ENCODE data around the gene PLXNA2. TPM values are rescaled to one million over a fixed set of nuclear protein-coding genes. Genes with fewer than 3 reads are reported as not detected.

PLXNA2 gene
- total and polyA plus RNA-seq, 5 donors from 2014 or later: 0.02 to 0.62 (median 0.16) TPM; not detected in 2

- no peaks in the 10 kb centered on the region for H3K9me3 ChIP-seq (ENCODE audit: control insufficient read depth in 2 of 2, low read length in 2 of 2)
- Mint-ChIP-seq H3K4me1 (no peaks in the 10 kb centered on the region), H3K36me3 (no peaks in the 10 kb centered on the region), H3K27me3 (peaks cover 2% of the 10 kb centered on the region), H3K9me3 (no peaks in the 10 kb centered on the region), H3K27ac (no peak overlapping the region), H3K4me3 (no peak overlapping the region)
- no peak for DNase-seq
- H3K27me3 ChIP-seq (ENCODE audit: control insufficient read depth, insufficient read depth, low read length): no peaks in the 10 kb centered on the region
- H3K36me3 ChIP-seq (ENCODE audit: control insufficient read depth, insufficient read depth, low read length): no peaks in the 10 kb centered on the region
- H3K4me3 ChIP-seq (ENCODE audit: low read depth, low read length): no peak overlapping the region
- ATAC-seq (ENCODE audit: low read depth in 2 of 2): no peak
- H3K27ac ChIP-seq (ENCODE audit: insufficient read depth, low read length, poor library complexity, severe bottlenecking): no peak overlapping the region
- no peaks in the 10 kb centered on the region for H3K4me1 ChIP-seq (ENCODE audit: control insufficient read depth, insufficient read depth, low read length, poor library complexity, severe bottlenecking)
Observed at GRCh38 chr1:208203127-208203847, 40.9 kb downstream of the PLXNA2 start.

GRCh38 chr1:208202333-208202995, 41.7 kb downstream of the PLXNA2 start:
- ATAC-seq (ENCODE audit: low read depth in 2 of 2) (no peak), DNase-seq (no peak)
- H3K4me3 ChIP-seq (ENCODE audit: low read depth, low read length): no peak overlapping the region
- no peaks in the 10 kb centered on the region for H3K9me3 ChIP-seq (ENCODE audit: control insufficient read depth in 2 of 2, low read length in 2 of 2)
- H3K9me3 Mint-ChIP-seq: no peaks in the 10 kb centered on the region
- H3K36me3 Mint-ChIP-seq: no peaks in the 10 kb centered on the region
- no peak overlapping the region for H3K27ac Mint-ChIP-seq
- no peak overlapping the region for H3K4me3 Mint-ChIP-seq
- H3K4me1 Mint-ChIP-seq: no peaks in the 10 kb centered on the region
- no peaks in the 10 kb centered on the region for H3K4me1 ChIP-seq (ENCODE audit: control insufficient read depth, insufficient read depth, low read length, poor library complexity, severe bottlenecking)
- no peaks in the 10 kb centered on the region for H3K27me3 ChIP-seq (ENCODE audit: control insufficient read depth, insufficient read depth, low read length)
- no peaks in the 10 kb centered on the region for H3K36me3 ChIP-seq (ENCODE audit: control insufficient read depth, insufficient read depth, low read length)
- no peaks in the 10 kb centered on the region for H3K27me3 Mint-ChIP-seq
- no peak overlapping the region for H3K27ac ChIP-seq (ENCODE audit: insufficient read depth, low read length, poor library complexity, severe bottlenecking)

- Mint-ChIP-seq H3K4me1 (no peaks in the 10 kb centered on the region), H3K27me3 (no peaks in the 10 kb centered on the region), H3K27ac (no peak overlapping the region), H3K36me3 (no peaks in the 10 kb centered on the region), H3K4me3 (no peak overlapping the region), H3K9me3 (no peaks in the 10 kb centered on the region)
- H3K27ac ChIP-seq (ENCODE audit: insufficient read depth, low read length, poor library complexity, severe bottlenecking): no peak overlapping the region
- H3K27me3 ChIP-seq (ENCODE audit: control insufficient read depth, insufficient read depth, low read length): no peaks in the 10 kb centered on the region
- ATAC-seq (ENCODE audit: low read depth in 2 of 2) (no peak), DNase-seq (no peak)
- H3K36me3 ChIP-seq (ENCODE audit: control insufficient read depth, insufficient read depth, low read length): no peaks in the 10 kb centered on the region
- H3K4me3 ChIP-seq (ENCODE audit: low read depth, low read length): no peak overlapping the region
- no peaks in the 10 kb centered on the region for H3K4me1 ChIP-seq (ENCODE audit: control insufficient read depth, insufficient read depth, low read length, poor library complexity, severe bottlenecking)
- H3K9me3 ChIP-seq (ENCODE audit: control insufficient read depth in 2 of 2, low read length in 2 of 2): no peaks in the 10 kb centered on the region
Observed at GRCh38 chr1:208201229-208201628, 43.0 kb downstream of the PLXNA2 start.

- ATAC-seq (ENCODE audit: low read depth in 2 of 2): no peak
- no peaks in the 10 kb centered on the region for H3K36me3 Mint-ChIP-seq
- H3K27ac Mint-ChIP-seq: no peak overlapping the region
- H3K27me3 Mint-ChIP-seq: no peaks in the 10 kb centered on the region
- H3K4me1 Mint-ChIP-seq: no peaks in the 10 kb centered on the region
- Histone ChIP-seq H3K27me3 (ENCODE audit: control insufficient read depth, insufficient read depth, low read length) (no peaks in the 10 kb centered on the region), H3K27ac (ENCODE audit: insufficient read depth, low read length, poor library complexity, severe bottlenecking) (no peak overlapping the region), H3K9me3 (ENCODE audit: control insufficient read depth in 2 of 2, low read length in 2 of 2) (no peaks in the 10 kb centered on the region), H3K4me3 (ENCODE audit: low read depth, low read length) (no peak overlapping the region), H3K4me1 (ENCODE audit: control insufficient read depth, insufficient read depth, low read length, poor library complexity, severe bottlenecking) (no peaks in the 10 kb centered on the region), H3K36me3 (ENCODE audit: control insufficient read depth, insufficient read depth, low read length) (no peaks in the 10 kb centered on the region)
- H3K9me3 Mint-ChIP-seq: no peaks in the 10 kb centered on the region
- no peak overlapping the region for H3K4me3 Mint-ChIP-seq
- DNase-seq: no peak
Observed at GRCh38 chr1:208200116-208200515, 44.1 kb downstream of the PLXNA2 start.

- ATAC-seq (ENCODE audit: low read depth in 2 of 2) (no peak), DNase-seq (no peak)
- no peaks in the 10 kb centered on the region for H3K9me3 Mint-ChIP-seq
- Histone ChIP-seq H3K36me3 (ENCODE audit: control insufficient read depth, insufficient read depth, low read length) (no peaks in the 10 kb centered on the region), H3K27ac (ENCODE audit: insufficient read depth, low read length, poor library complexity, severe bottlenecking) (no peak overlapping the region), H3K9me3 (ENCODE audit: control insufficient read depth in 2 of 2, low read length in 2 of 2) (no peaks in the 10 kb centered on the region), H3K27me3 (ENCODE audit: control insufficient read depth, insufficient read depth, low read length) (no peaks in the 10 kb centered on the region), H3K4me3 (ENCODE audit: low read depth, low read length) (no peak overlapping the region), H3K4me1 (ENCODE audit: control insufficient read depth, insufficient read depth, low read length, poor library complexity, severe bottlenecking) (no peaks in the 10 kb centered on the region)
- no peak overlapping the region for H3K4me3 Mint-ChIP-seq
- no peaks in the 10 kb centered on the region for H3K4me1 Mint-ChIP-seq
- H3K36me3 Mint-ChIP-seq: no peaks in the 10 kb centered on the region
- H3K27me3 Mint-ChIP-seq: no peaks in the 10 kb centered on the region
- no peak overlapping the region for H3K27ac Mint-ChIP-seq
Observed at GRCh38 chr1:208198236-208198635, 45.9 kb downstream of the PLXNA2 start.

- no peaks in the 10 kb centered on the region for H3K9me3 Mint-ChIP-seq
- Histone ChIP-seq H3K4me1 (ENCODE audit: control insufficient read depth, insufficient read depth, low read length, poor library complexity, severe bottlenecking) (no peaks in the 10 kb centered on the region), H3K4me3 (ENCODE audit: low read depth, low read length) (no peak overlapping the region), H3K9me3 (ENCODE audit: control insufficient read depth in 2 of 2, low read length in 2 of 2) (no peaks in the 10 kb centered on the region), H3K36me3 (ENCODE audit: control insufficient read depth, insufficient read depth, low read length) (no peaks in the 10 kb centered on the region), H3K27me3 (ENCODE audit: control insufficient read depth, insufficient read depth, low read length) (no peaks in the 10 kb centered on the region), H3K27ac (ENCODE audit: insufficient read depth, low read length, poor library complexity, severe bottlenecking) (no peak overlapping the region)
- no peak for ATAC-seq (ENCODE audit: low read depth in 2 of 2)
- no peaks in the 10 kb centered on the region for H3K27me3 Mint-ChIP-seq
- H3K27ac Mint-ChIP-seq: no peak overlapping the region
- H3K4me1 Mint-ChIP-seq: no peaks in the 10 kb centered on the region
- no peak for DNase-seq
- no peak overlapping the region for H3K4me3 Mint-ChIP-seq
- H3K36me3 Mint-ChIP-seq: no peaks in the 10 kb centered on the region
Observed at GRCh38 chr1:208194944-208195343, 49.2 kb downstream of the PLXNA2 start.

- H3K36me3 ChIP-seq (ENCODE audit: control insufficient read depth, insufficient read depth, low read length): no peaks in the 10 kb centered on the region
- no peaks in the 10 kb centered on the region for H3K4me1 ChIP-seq (ENCODE audit: control insufficient read depth, insufficient read depth, low read length, poor library complexity, severe bottlenecking)
- H3K9me3 Mint-ChIP-seq: no peaks in the 10 kb centered on the region
- H3K4me3 ChIP-seq (ENCODE audit: low read depth, low read length): no peak overlapping the region
- H3K4me3 Mint-ChIP-seq: no peak overlapping the region
- no peak overlapping the region for H3K27ac Mint-ChIP-seq
- H3K27ac ChIP-seq (ENCODE audit: insufficient read depth, low read length, poor library complexity, severe bottlenecking): no peak overlapping the region
- H3K36me3 Mint-ChIP-seq: no peaks in the 10 kb centered on the region
- no peaks in the 10 kb centered on the region for H3K27me3 Mint-ChIP-seq
- no peaks in the 10 kb centered on the region for H3K9me3 ChIP-seq (ENCODE audit: control insufficient read depth in 2 of 2, low read length in 2 of 2)
- peaks cover 0 to 6% (median 0%) of the 10 kb centered on the region in 4 donors for H3K4me1 Mint-ChIP-seq
- H3K27me3 ChIP-seq (ENCODE audit: control insufficient read depth, insufficient read depth, low read length): no peaks in the 10 kb centered on the region
- DNase-seq: no peak
- no peak for ATAC-seq (ENCODE audit: low read depth in 2 of 2)
Observed at GRCh38 chr1:208192995-208193394, 51.2 kb downstream of the PLXNA2 start.

GRCh38 chr1:208190784-208191183, 53.4 kb downstream of the PLXNA2 start:
- ATAC-seq (ENCODE audit: low read depth in 2 of 2): no peak
- Histone ChIP-seq H3K27ac (ENCODE audit: insufficient read depth, low read length, poor library complexity, severe bottlenecking) (no peak overlapping the region), H3K4me1 (ENCODE audit: control insufficient read depth, insufficient read depth, low read length, poor library complexity, severe bottlenecking) (no peaks in the 10 kb centered on the region), H3K4me3 (ENCODE audit: low read depth, low read length) (no peak overlapping the region), H3K36me3 (ENCODE audit: control insufficient read depth, insufficient read depth, low read length) (no peaks in the 10 kb centered on the region), H3K9me3 (ENCODE audit: control insufficient read depth in 2 of 2, low read length in 2 of 2) (no peaks in the 10 kb centered on the region), H3K27me3 (ENCODE audit: control insufficient read depth, insufficient read depth, low read length) (no peaks in the 10 kb centered on the region)
- Mint-ChIP-seq H3K27ac (no peak overlapping the region), H3K4me3 (no peak overlapping the region), H3K4me1 (peaks cover 0 to 6% (median 0%) of the 10 kb centered on the region in 4 donors), H3K36me3 (no peaks in the 10 kb centered on the region), H3K27me3 (no peaks in the 10 kb centered on the region), H3K9me3 (no peaks in the 10 kb centered on the region)
- no peak for DNase-seq

Measured in CD4-positive, CD25-positive, alpha-beta regulatory T cell (primary cell).